DOHH2 (cell line): Measurements from ENCODE around the gene EIF2AK2.

ENCODE experiments used
- H3F3A ChIP-seq: fragments of 200-600 bp; sonication (generic), shearing (Covaris generic); 2 replicates; pipeline ENCODE4 v1.6.0; 2016; ENCODE audit warnings: antibody characterized with exemption, mild to moderate bottlenecking; ENCODE audit not compliant: control insufficient read depth, insufficient read depth
- H3K27ac ChIP-seq: fragments of 200-600 bp; sonication (generic); 2 replicates; pipeline ENCODE4 v1.5.1; 2014; ENCODE audit warnings: low read depth, mild to moderate bottlenecking, low read length, moderate library complexity
- H3K27me3 ChIP-seq: fragments of 200-600 bp; sonication (generic); 2 replicates; pipeline ENCODE4 v1.6.1; 2014; ENCODE audit warnings: mild to moderate bottlenecking, low read length, mixed read lengths; ENCODE audit not compliant: control insufficient read depth
- H3K36me3 ChIP-seq: fragments of 200-600 bp; sonication (generic); 2 replicates; pipeline ENCODE4 v1.6.1; 2014; ENCODE audit warnings: mild to moderate bottlenecking, low read length, moderate library complexity, mixed read lengths; ENCODE audit not compliant: control insufficient read depth
- H3K4me1 ChIP-seq: fragments of 200-600 bp; sonication (generic); 2 replicates; pipeline ENCODE4 v1.6.1; 2014; ENCODE audit warnings: mild to moderate bottlenecking, low read length, mixed read lengths; ENCODE audit not compliant: control insufficient read depth
- H3K4me2 ChIP-seq: fragments of 200-600 bp; sonication (generic); 2 replicates; pipeline ENCODE4 v1.6.0; 2014; ENCODE audit warnings: mild to moderate bottlenecking, low read length, moderate library complexity
- H3K4me3 ChIP-seq: fragments of 200-600 bp; sonication (generic); 2 replicates; pipeline ENCODE4 v1.5.1; 2014; ENCODE audit warnings: mild to moderate bottlenecking, low read length, mixed read lengths
- H3K79me2 ChIP-seq: fragments of 200-600 bp; sonication (generic); 2 replicates; pipeline ENCODE4 v1.6.1; 2014; ENCODE audit warnings: mild to moderate bottlenecking, low read length, mixed read lengths; ENCODE audit not compliant: control insufficient read depth
- H3K9me2 ChIP-seq: fragments of 200-600 bp; sonication (generic); replicated peaks from 2 replicates; pipeline ENCODE4 v1.6.1; 2014; ENCODE audit warnings: mild to moderate bottlenecking, low read length, mixed read lengths; ENCODE audit not compliant: control insufficient read depth
- H3K9me3 ChIP-seq: fragments of 200-600 bp; sonication (generic); 2 replicates; pipeline ENCODE4 v1.6.1; 2014; ENCODE audit warnings: antibody characterized with exemption, low read length, mixed read lengths; ENCODE audit not compliant: control insufficient read depth, insufficient read depth
- H4K20me1 ChIP-seq: fragments of 200-600 bp; sonication (generic); 2 replicates; pipeline ENCODE4 v1.6.0; 2014; ENCODE audit warnings: low read depth, mild to moderate bottlenecking, antibody characterized with exemption, low read length, moderate library complexity; ENCODE audit not compliant: control insufficient read depth, insufficient read depth
- EZH2phosphoT487 ChIP-seq: fragments of 200-600 bp; sonication (generic); IDR thresholded peaks from 2 replicates; pipeline ENCODE4 v1.6.1; 2017; ENCODE audit warnings: borderline replicate concordance, mild to moderate bottlenecking, antibody characterized with exemption, low read length, moderate library complexity, mixed read lengths
- TF ChIP-seq, protein P1 (sequence below): fragments of 200-600 bp; sonication (generic); IDR thresholded peaks from one replicate; pipeline ENCODE4 v1.5.1; 2014; ENCODE audit warnings: antibody characterized with exemption, mild to moderate bottlenecking, low read depth, low read length; ENCODE audit not compliant: poor library complexity, severe bottlenecking

Gene EIF2AK2

DNA sequence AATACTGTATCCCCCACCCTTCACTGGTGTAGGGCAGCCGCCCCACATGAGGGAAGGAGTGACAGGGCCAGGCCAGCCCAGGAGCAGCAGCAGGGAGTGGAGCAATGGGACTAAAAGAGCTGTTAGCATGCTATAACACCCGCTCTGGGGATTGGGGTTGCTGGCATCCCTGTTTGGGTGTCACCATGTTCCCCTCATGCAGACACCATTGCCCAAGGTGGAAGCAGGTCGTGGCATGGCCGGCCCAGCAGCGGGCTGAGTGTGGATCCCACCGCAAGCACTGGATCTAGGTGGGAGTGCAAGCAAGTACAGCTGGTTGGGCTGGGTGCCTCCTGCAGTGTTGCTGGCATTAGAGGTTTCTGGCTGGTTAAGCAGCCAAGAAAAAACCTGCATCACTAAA lies 35.0 kb upstream of the EIF2AK2 start:
- H3K4me2 ChIP-seq, result no peak overlapping the region
- no peak for TF ChIP-seq EZH2phosphoT487
- TF ChIP-seq, protein P1, sequence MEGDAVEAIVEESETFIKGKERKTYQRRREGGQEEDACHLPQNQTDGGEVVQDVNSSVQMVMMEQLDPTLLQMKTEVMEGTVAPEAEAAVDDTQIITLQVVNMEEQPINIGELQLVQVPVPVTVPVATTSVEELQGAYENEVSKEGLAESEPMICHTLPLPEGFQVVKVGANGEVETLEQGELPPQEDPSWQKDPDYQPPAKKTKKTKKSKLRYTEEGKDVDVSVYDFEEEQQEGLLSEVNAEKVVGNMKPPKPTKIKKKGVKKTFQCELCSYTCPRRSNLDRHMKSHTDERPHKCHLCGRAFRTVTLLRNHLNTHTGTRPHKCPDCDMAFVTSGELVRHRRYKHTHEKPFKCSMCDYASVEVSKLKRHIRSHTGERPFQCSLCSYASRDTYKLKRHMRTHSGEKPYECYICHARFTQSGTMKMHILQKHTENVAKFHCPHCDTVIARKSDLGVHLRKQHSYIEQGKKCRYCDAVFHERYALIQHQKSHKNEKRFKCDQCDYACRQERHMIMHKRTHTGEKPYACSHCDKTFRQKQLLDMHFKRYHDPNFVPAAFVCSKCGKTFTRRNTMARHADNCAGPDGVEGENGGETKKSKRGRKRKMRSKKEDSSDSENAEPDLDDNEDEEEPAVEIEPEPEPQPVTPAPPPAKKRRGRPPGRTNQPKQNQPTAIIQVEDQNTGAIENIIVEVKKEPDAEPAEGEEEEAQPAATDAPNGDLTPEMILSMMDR, result no peak
- no peaks in the 10 kb centered on the region for H3K9me2 ChIP-seq
- H3F3A ChIP-seq, result no peaks in the 10 kb centered on the region
- peaks cover 9% of the 10 kb centered on the region for H3K4me1 ChIP-seq
- no peaks in the 10 kb centered on the region for H3K9me3 ChIP-seq
- no peak overlapping the region for H3K27ac ChIP-seq
- H3K27me3 ChIP-seq, result no peaks in the 10 kb centered on the region
- no peak overlapping the region for H3K4me3 ChIP-seq
- no peaks in the 10 kb centered on the region for H4K20me1 ChIP-seq
- H3K79me2 ChIP-seq, result peaks cover 4% of the 10 kb centered on the region
- H3K36me3 ChIP-seq, result peaks cover 4% of the 10 kb centered on the region; the same call in 1 of the 2 replicates

GRCh38 chr2:37191253-37191652 lies 34.5 kb upstream of the EIF2AK2 start:
- peaks cover 9% of the 10 kb centered on the region for H3K4me1 ChIP-seq
- H4K20me1 ChIP-seq, result no peaks in the 10 kb centered on the region
- no peaks in the 10 kb centered on the region for H3K9me3 ChIP-seq
- H3K27ac ChIP-seq, result no peak overlapping the region
- no peaks in the 10 kb centered on the region for H3K27me3 ChIP-seq
- H3K4me2 ChIP-seq, result no peak overlapping the region
- no peaks in the 10 kb centered on the region for H3F3A ChIP-seq
- no peaks in the 10 kb centered on the region for H3K79me2 ChIP-seq
- no peak overlapping the region for H3K4me3 ChIP-seq
- no peaks in the 10 kb centered on the region for H3K9me2 ChIP-seq
- TF ChIP-seq EZH2phosphoT487, result no peak
- TF ChIP-seq, protein P1, result no peak
- H3K36me3 ChIP-seq, result no peaks in the 10 kb centered on the region

DNA sequence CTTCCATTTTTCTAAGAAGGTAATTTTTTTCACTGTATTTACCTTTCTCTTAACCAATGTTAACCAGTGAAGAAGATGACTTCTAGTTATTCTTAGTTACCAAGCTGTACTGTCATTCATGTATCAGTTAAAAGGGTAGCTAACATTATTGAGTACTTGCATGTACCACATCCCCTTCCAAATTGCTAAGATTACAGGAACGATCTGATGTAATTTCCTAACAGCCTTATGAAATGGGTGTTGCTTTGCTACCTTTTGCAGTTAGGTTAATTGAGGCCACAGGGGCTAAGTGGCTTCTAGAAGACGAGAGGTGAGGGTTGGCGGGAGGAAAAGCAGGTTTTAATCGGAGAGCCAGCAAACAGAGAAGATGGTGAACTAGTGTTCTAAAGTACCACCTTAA lies 33.5 kb upstream of the EIF2AK2 start:
- Histone ChIP-seq H4K20me1 (no peaks in the 10 kb centered on the region), H3K4me1 (no peaks in the 10 kb centered on the region; the same call in 1 of the 2 replicates), H3K9me2 (no peaks in the 10 kb centered on the region), H3K4me3 (no peak overlapping the region), H3K79me2 (no peaks in the 10 kb centered on the region), H3K9me3 (no peaks in the 10 kb centered on the region), H3K36me3 (no peaks in the 10 kb centered on the region), H3K4me2 (no peak overlapping the region), H3K27ac (no peak overlapping the region), H3K27me3 (no peaks in the 10 kb centered on the region), H3F3A (no peaks in the 10 kb centered on the region)
- no peak for TF ChIP-seq EZH2phosphoT487
- TF ChIP-seq, protein P1, result no peak
